Glomerular visceral epithelial cell (primary cell): Measurements from ENCODE around the gene SASS6.

Experiments used
- DNase-seq: peaks from one replicate; pipeline ENCODE4 v3.0.0-alpha.2; 2016; ENCODE audit errors: extremely low spot score

Gene SASS6, protein sequence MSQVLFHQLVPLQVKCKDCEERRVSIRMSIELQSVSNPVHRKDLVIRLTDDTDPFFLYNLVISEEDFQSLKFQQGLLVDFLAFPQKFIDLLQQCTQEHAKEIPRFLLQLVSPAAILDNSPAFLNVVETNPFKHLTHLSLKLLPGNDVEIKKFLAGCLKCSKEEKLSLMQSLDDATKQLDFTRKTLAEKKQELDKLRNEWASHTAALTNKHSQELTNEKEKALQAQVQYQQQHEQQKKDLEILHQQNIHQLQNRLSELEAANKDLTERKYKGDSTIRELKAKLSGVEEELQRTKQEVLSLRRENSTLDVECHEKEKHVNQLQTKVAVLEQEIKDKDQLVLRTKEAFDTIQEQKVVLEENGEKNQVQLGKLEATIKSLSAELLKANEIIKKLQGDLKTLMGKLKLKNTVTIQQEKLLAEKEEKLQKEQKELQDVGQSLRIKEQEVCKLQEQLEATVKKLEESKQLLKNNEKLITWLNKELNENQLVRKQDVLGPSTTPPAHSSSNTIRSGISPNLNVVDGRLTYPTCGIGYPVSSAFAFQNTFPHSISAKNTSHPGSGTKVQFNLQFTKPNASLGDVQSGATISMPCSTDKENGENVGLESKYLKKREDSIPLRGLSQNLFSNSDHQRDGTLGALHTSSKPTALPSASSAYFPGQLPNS

DNA sequence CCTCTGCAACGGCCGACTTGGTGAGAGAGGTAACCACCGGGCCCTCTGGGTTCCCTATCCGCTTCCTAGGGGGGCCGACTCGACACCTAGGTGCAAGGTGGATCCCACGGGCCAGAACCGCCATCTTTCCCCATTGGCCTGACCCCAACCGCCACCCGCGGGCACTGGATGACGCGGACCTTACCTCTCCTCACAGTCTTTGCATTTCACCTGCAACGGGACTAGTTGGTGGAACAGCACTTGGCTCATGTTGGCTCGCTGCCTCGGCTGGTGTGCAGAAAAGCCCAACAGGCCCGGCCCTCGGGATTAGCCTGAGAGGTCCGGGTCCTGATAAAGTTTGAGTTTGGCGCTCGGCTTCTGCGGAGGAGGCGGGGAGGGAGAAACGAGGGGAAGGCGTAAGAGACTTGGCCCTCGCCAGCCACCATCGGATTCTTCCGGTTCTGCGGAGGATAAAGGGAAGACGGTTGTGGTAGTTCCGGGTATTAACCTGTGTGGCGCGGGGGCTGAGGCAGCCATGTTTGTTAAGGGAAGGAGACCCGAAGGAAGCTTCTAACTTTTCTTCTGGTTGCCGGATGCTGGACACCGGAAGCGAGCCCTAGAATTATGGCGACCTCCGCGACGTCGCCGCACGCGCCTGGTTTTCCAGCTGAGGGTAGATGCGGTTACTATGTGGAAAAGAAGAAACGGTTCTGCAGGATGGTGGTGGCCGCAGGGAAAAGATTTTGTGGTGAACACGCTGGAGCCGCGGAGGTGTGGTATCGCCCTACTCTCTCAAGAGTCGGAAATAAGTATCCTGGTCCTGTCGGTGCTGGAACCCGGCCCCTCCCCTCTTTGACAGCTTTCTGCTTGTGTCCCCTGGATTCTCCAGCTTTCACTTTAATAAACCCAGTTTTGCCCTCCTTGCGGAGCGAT, at the start of gene SASS6, which contains the start of gene TRMT13:
TSS of gene SASS6 (minus strand) at position 365 of the 912 bp plus-strand sequence. CDS start at position 249, 116 bp downstream.
TSS of gene TRMT13 (plus strand) at position 598 of the 912 bp plus-strand sequence. CDS start at position 604, 6 bp downstream.
- DNase-seq, result peak; percentile 98

DNA sequence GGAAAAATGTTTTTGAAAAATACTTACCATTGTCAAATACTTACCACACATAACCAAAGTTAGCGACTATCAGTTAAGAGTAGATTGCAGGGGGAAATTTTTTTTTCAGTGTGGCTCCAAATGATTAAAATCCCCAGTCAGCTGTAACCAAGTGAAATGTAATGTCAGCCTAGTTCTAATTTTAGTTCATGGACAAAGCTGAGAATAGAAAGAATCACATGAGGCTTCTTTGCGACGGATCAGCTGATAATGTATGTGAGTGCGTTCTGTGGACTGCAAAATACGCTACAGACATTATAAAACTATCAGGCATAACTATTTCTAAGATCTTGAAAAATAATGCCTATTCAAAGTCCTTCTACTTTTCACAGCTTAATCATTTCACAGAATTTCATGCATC, 45.4 kb upstream of the SASS6 start, which contains the start of gene LRRC39:
TSS of gene LRRC39 (minus strand) at position 166 of the 400 bp plus-strand sequence. CDS start 9,740 bp downstream, outside the sequence.
- no peak for DNase-seq

- DNase-seq, result no peak
Measured at GRCh38 chr1:100177295-100178041, 44.7 kb upstream of the SASS6 start.

DNA sequence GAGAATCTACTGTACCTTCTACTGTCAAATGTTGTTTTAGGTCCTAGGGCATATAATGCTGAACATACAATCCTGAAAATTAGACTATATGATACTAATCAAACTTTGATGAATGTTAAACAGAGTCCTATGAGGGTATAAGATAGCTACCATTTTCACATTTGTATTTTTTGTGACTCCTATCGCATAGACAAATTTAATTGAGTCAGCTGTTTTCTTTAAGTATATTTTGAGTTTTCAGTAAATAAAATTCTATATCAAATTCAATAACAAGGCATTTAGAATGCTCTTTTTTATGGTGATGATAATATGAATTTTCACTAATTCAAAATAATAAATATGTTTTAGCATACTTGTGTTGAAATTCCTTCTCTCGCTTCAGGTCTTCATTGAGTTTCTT, 35.3 kb upstream of the SASS6 start:
- DNase-seq, result no peak

GRCh38 chr1:100164702-100165101, 32.0 kb upstream of the SASS6 start:
- DNase-seq, result no peak

DNA sequence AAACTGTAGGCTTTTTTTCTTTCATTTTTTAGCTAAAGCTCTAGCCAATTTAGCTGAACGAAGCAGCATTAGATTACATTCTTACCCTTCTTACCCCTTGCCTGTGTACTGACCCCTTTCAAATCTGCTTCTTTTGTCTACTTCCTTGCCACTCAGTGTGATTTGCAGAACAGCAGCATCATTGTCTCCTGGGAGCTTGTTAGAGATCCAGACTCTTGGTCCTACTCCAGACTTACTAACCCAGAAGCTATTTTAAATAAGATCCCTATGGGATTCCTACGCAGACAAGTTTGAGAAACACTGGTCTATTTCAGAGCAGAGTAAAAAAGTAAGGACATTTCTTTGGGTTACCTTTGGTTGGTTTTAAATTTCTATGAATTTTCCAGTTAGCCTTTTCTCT, 31.5 kb upstream of the SASS6 start:
- no peak for DNase-seq

- DNase-seq, result no peak
Measured at GRCh38 chr1:100162881-100163280, 30.2 kb upstream of the SASS6 start.

GRCh38 chr1:100152271-100152670, 19.5 kb upstream of the SASS6 start:
- no peak for DNase-seq

DNA sequence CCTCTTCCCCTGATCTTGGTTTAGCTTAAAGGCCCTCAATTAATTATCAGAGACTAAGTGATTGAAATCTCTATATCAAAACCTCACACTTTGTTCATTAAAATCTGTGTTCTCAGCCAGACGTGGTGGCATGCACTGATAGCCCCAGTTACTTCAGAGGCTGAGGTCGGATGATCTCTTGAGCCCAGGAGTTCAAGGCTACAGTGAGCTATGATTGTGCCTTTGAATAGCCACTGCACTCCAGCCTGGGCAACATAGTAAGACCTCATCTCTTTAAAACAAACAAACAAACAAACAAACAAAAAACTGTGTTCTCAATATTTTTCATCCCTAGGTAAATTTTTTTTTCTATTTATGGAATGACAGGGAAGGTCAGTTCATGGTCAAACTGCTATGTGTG, 18.9 kb upstream of the SASS6 start:
- DNase-seq, result no peak

DNA sequence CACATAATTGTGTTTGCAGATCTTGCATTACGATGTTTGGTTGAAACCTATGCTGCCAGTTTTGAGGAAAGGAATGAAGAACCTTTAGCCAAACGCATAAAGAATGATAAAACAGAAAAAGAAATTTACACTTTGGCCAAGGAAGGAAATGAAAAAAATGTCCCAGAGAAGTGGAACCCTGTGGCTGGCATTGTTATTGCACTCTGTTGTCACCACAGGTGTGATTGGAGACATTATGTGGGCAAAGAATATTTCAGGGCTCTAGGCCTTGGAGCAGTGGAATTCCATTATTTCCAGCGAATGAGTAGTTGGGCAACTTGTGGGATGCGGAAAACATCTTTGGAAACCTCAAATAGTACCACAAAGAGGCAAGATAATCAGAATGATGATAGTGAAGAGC, 15.1 kb upstream of the SASS6 start:
- DNase-seq, result no peak

- no peak for DNase-seq
Measured at GRCh38 chr1:100146958-100147357, 14.2 kb upstream of the SASS6 start.

GRCh38 chr1:100145116-100145515, 12.4 kb upstream of the SASS6 start:
- no peak for DNase-seq

GRCh38 chr1:100142343-100142742, 9.6 kb upstream of the SASS6 start:
- DNase-seq, result no peak

DNA sequence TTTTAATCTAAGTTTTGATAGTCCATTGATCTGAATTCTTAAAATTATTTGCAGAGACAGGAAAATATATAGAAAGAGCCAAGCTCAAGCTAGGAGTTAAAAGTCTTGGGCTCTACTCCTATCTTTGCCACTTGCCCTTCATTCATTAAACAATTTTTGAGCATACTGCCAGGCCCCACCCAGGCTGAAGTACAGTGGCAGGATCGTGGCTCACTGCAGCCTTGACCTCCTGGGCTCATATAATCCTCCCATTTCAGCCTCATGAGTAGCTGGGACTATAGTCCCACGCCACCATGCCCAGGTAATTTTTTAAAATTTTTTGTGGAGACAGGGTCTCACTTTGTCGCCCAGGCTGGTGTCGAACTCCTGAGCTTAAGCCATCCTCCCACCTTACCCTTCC, 8.5 kb upstream of the SASS6 start:
- DNase-seq, result no peak

DNA sequence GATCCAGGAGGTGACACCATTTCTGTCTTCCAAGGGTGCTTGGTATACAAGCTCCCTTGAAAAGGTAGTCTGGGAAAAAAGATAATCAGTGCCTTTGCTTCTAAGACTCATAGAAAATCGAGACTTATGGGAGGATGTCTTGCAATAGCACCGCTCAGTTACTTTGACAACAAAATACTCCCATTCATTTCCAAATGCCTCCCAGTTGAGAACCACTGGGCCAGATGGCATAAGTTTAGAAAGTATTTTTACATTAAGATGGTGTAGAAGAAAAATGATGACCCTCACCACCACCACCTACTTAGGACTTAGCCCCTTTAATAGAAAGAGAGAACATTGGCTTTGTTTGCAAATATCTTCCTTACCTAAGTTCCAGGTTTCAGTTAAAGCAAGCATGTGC, 4.9 kb upstream of the SASS6 start:
- DNase-seq, result no peak

GRCh38 chr1:100134872-100135271, 2.1 kb upstream of the SASS6 start:
- DNase-seq, result peak; percentile 5

DNA sequence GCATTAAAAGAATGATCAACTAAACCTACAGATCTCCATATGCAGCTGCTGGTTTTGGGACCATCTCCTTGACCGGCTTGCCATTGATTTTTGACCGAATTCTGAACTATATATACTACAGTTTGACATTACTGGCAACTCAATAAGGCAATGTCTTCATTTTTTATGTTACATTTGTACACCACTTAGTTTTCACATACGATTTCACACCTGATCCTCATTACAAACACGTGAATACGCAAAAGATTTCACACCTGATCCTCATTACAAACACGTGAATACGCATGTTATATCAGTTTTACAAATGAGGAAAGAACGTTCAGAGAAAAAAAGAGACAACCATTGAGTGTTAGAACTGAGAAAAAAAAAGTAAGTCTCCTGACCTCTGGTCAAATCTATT, 1.1 kb downstream of the SASS6 start:
- no peak for DNase-seq

- DNase-seq, result no peak
Measured at GRCh38 chr1:100130552-100131077, 2.1 kb downstream of the SASS6 start.

GRCh38 chr1:100127226-100127625, 5.5 kb downstream of the SASS6 start:
- no peak for DNase-seq

DNA sequence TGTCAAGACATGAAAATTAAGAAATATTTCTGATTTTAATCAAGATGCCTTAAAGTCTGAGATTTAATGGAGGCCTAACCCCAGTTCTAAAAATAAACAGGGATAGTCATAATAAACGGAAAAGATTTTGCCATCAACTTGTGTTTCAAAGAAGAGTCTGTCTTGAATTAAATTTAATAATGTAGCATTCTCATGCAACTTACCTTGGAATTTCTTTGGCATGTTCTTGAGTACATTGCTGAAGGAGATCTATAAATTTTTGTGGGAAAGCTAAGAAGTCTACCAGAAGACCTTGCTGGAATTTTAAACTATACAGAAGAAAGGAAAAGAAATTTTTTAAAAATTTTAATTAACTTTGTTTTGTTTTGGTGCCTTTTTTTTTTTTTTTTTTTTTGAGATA, 10.6 kb downstream of the SASS6 start:
- no peak for DNase-seq

DNA sequence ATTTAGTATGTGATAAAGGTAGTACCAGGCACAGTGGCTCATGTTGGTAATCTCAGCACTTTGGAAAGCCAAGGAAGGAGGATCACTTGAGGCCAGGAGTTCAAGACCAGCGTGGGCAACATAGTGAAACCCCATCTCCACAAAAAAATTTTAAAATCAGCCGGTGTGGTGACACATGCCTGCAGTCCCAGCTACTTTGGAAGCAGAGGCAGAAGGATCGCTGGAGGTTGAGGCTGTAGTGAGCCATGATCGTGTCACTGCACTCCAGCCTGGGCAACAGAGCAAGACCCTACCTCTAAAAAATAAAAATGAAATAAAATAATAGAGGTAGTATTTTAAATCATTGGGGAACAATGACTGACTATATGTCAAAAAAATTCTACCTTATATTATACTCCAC, 17.2 kb downstream of the SASS6 start:
- DNase-seq, result no peak
